Vagina (tissue), 2 donors: ENCODE results near the gene RAB24. TPM values are rescaled to one million over a fixed set of nuclear protein-coding genes. Genes with fewer than 3 reads are reported as not detected.

ENCODE experiments used
- DNase-seq, 2 donors: peaks; one replicate each; pipeline ENCODE4 v3.0.0-alpha.2; 2017; ENCODE audit errors: extremely low spot score in 2 of 2
- H3K27ac ChIP-seq: fragments of 200-600 bp; sonication (generic); one replicate; pipeline ENCODE4 v1.5.1; 2019
- H3K27me3 ChIP-seq: fragments of 200-600 bp; sonication (generic); one replicate; pipeline ENCODE4 v1.5.1; 2019
- H3K36me3 ChIP-seq, 2 donors: fragments of 200-600 bp; sonication (generic); one replicate each; pipeline ENCODE4 v1.5.1; 2017 to 2019
- H3K4me1 ChIP-seq: fragments of 200-600 bp; sonication (generic); one replicate; pipeline ENCODE4 v1.5.1; 2019
- H3K4me3 ChIP-seq, 2 donors: fragments of 200-600 bp; sonication (generic); 1 replicate in 1 of 2; 2 replicates in 1 of 2; pipeline ENCODE4 v1.5.1; 2016 to 2019
- H3K9me3 ChIP-seq: fragments of 200-600 bp; sonication (generic); one replicate; pipeline ENCODE4 v1.5.1; 2019
- CTCF ChIP-seq, 3 experiments: fragments of 450-650 bp in 2 of 3; fragments of 200-600 bp in 1 of 3; sonication (generic) in 1 of 3; IDR thresholded peaks; one replicate each; pipeline ENCODE4 v1.5.1; 2017 to 2019; ENCODE audit warnings: antibody characterized with exemption in 3 of 3, mild to moderate bottlenecking in 2 of 3, moderate library complexity in 2 of 3
- POLR2A ChIP-seq, 2 donors: fragments of 450-650 bp; IDR thresholded peaks; one replicate each; pipeline ENCODE4 v1.6.1; 2017; ENCODE audit warnings: antibody characterized with exemption in 2 of 2, mild to moderate bottlenecking in 2 of 2, moderate library complexity in 2 of 2
- POLR2AphosphoS5 ChIP-seq, 2 donors: sonication (generic); formaldehyde crosslinking; IDR thresholded peaks; one replicate each; pipeline ENCODE4 v1.9.0; 2017; ENCODE audit warnings: antibody characterized with exemption in 2 of 2, mild to moderate bottlenecking in 2 of 2, low read depth in 1 of 2; ENCODE audit not compliant: insufficient read depth in 1 of 2
- intact Hi-C: fragments of 100-400 bp; cut with DNase I; formaldehyde crosslinking; loops from one replicate; pipeline ENCODE4 v1.15.1; 2023
- total RNA-seq: library from RNA; depleted of rRNA; stranded (reverse); fragments of >200 nt; gene quantifications from one replicate; pipeline ENCODE4 v1.2.3, GENCODE V29; 2016

RAB24 gene
- total RNA-seq, 1 donor from 2014 or later: 48.6 TPM

GRCh38 chr5:177300236-177300880 is 3.2 kb downstream of the RAB24 start:
- intact Hi-C loops: loop anchor here (10.0 kb wide), 1 partner anchor 186 kb away; no protein-coding TSS in a partner anchor
- peaks cover 0 to 13% of the 10 kb centered on the region in 2 donors for H3K36me3 ChIP-seq
- no peaks in the 10 kb centered on the region for H3K9me3 ChIP-seq
- no peak overlapping the region for H3K4me3 ChIP-seq
- H3K27me3 ChIP-seq: no peaks in the 10 kb centered on the region
- peak overlapping the region; percentile 84 for H3K27ac ChIP-seq
- peaks cover 65% of the 10 kb centered on the region for H3K4me1 ChIP-seq
- no peak for DNase-seq
- no peak for TF ChIP-seq CTCF (IDR thresholded peaks at IDR 0.05)
- TF ChIP-seq POLR2AphosphoS5 (IDR thresholded peaks at IDR 0.05; ENCODE audit: insufficient read depth in 1 of 2, low read depth in 1 of 2): no peak
- TF ChIP-seq POLR2A (IDR thresholded peaks at IDR 0.05): no peak

- no peaks in the 10 kb centered on the region for H3K27me3 ChIP-seq
- no peaks in the 10 kb centered on the region for H3K9me3 ChIP-seq
- no peak overlapping the region for H3K4me3 ChIP-seq
- H3K4me1 ChIP-seq: peaks cover 58% of the 10 kb centered on the region
- peak overlapping the region; percentile 84 for H3K27ac ChIP-seq
- peaks cover 0 to 20% of the 10 kb centered on the region in 2 donors for H3K36me3 ChIP-seq
- TF ChIP-seq POLR2A (IDR thresholded peaks at IDR 0.05) (no peak), POLR2AphosphoS5 (IDR thresholded peaks at IDR 0.05; ENCODE audit: insufficient read depth in 1 of 2, low read depth in 1 of 2) (no peak), CTCF (IDR thresholded peaks at IDR 0.05) (no peak)
- intact Hi-C loops: loop anchor here (10.0 kb wide), 1 partner anchor 185 kb away; no protein-coding TSS in a partner anchor
- no peak for DNase-seq
These were observed 3.8 kb downstream of the RAB24 start for GRCh38 chr5:177299697-177300096.

GRCh38 chr5:177297922-177298321 is 5.6 kb downstream of the RAB24 start:
- peaks cover 0 to 38% of the 10 kb centered on the region in 2 donors for H3K36me3 ChIP-seq

GRCh38 chr5:177296581-177296980 is 6.9 kb downstream of the RAB24 start:
- intact Hi-C loops: no loop called here
- peaks cover 34% of the 10 kb centered on the region for H3K4me1 ChIP-seq
- H3K4me3 ChIP-seq: no peak overlapping the region
- H3K9me3 ChIP-seq: no peaks in the 10 kb centered on the region
- no peaks in the 10 kb centered on the region for H3K27me3 ChIP-seq
- no peak for DNase-seq
- no peak for TF ChIP-seq POLR2AphosphoS5 (IDR thresholded peaks at IDR 0.05; ENCODE audit: insufficient read depth in 1 of 2, low read depth in 1 of 2)
- TF ChIP-seq POLR2A (IDR thresholded peaks at IDR 0.05): no peak
- peaks cover 0 to 50% of the 10 kb centered on the region in 2 donors for H3K36me3 ChIP-seq
- H3K27ac ChIP-seq: no peak overlapping the region

More at GRCh38 chr5:177297922-177298321, 5.6 kb downstream of the RAB24 start:
- Histone ChIP-seq H3K27me3 (no peaks in the 10 kb centered on the region), H3K4me1 (peaks cover 48% of the 10 kb centered on the region), H3K9me3 (no peaks in the 10 kb centered on the region), H3K27ac (no peak overlapping the region), H3K4me3 (no peak overlapping the region)
- intact Hi-C loops: no loop called here
- no peak for TF ChIP-seq POLR2A (IDR thresholded peaks at IDR 0.05)
- no peak for TF ChIP-seq POLR2AphosphoS5 (IDR thresholded peaks at IDR 0.05; ENCODE audit: insufficient read depth in 1 of 2, low read depth in 1 of 2)
- TF ChIP-seq CTCF (IDR thresholded peaks at IDR 0.05): no peak
- DNase-seq: no peak

- TF ChIP-seq CTCF (IDR thresholded peaks at IDR 0.05) (no peak), POLR2AphosphoS5 (IDR thresholded peaks at IDR 0.05; ENCODE audit: insufficient read depth in 1 of 2, low read depth in 1 of 2) (peak in 1 of 2 donors; percentile 13)
- peaks cover 0 to 47% of the 10 kb centered on the region in 2 donors for H3K36me3 ChIP-seq
- H3K27me3 ChIP-seq: no peaks in the 10 kb centered on the region
- H3K9me3 ChIP-seq: no peaks in the 10 kb centered on the region
- intact Hi-C loops: no loop called here
- H3K4me3 ChIP-seq: no peak overlapping the region
- no peak for DNase-seq
- peaks cover 28% of the 10 kb centered on the region for H3K4me1 ChIP-seq
- no peak overlapping the region for H3K27ac ChIP-seq
These were observed 7.6 kb downstream of the RAB24 start for GRCh38 chr5:177295924-177296323.
